Progenitor cell of endocrine pancreas (in vitro differentiated cells): ENCODE measurements around the gene SNAPC4. TPM values are rescaled to one million over a fixed set of nuclear protein-coding genes. Genes with fewer than 3 reads are reported as not detected.

ENCODE experiments used
- DNase-seq: peaks from one replicate; pipeline ENCODE4 v3.0.0; 2021; ENCODE audit warnings: low spot score; ENCODE audit not compliant: unreplicated experiment
- H3K27ac Mint-ChIP-seq: 2 replicates; pipeline ENCODE4 v1.8.0; 2021; ENCODE audit warnings: mild to moderate bottlenecking, moderate library complexity, mixed read lengths
- H3K27me3 Mint-ChIP-seq: 2 replicates; pipeline ENCODE4 v1.8.0; 2021; ENCODE audit warnings: mixed read lengths
- H3K36me3 Mint-ChIP-seq: 2 replicates; pipeline ENCODE4 v1.8.0; 2022; ENCODE audit warnings: mixed read lengths; ENCODE audit not compliant: insufficient read depth
- H3K4me1 Mint-ChIP-seq: 2 replicates; pipeline ENCODE4 v1.8.0; 2021; ENCODE audit warnings: low read depth, mixed read lengths
- H3K4me3 Mint-ChIP-seq: 2 replicates; pipeline ENCODE4 v1.8.0; 2021; ENCODE audit warnings: low read depth, mild to moderate bottlenecking, moderate library complexity, mixed read lengths
- H3K9me3 Mint-ChIP-seq: 2 replicates; pipeline ENCODE4 v1.8.0; 2021; ENCODE audit warnings: low read depth, mixed read lengths
- total RNA-seq: library from RNA; stranded (reverse); gene quantifications from 2 replicates; pipeline ENCODE4 v1.2.1, GENCODE V29; 2021
- TF ChIP-seq, protein P1 (sequence below): fragments of 200-600 bp; sonication (generic); IDR thresholded peaks from one replicate; pipeline ENCODE4 v1.5.0; 2021; ENCODE audit warnings: antibody characterized with exemption, mild to moderate bottlenecking; ENCODE audit not compliant: unreplicated experiment

SNAPC4 gene
- total RNA-seq, 1 donor from 2014 or later = 22.3 TPM

GRCh38 chr9:136419092-136419420 is 19.1 kb upstream of the SNAPC4 start:
- DNase-seq = no peak
- no peaks in the 10 kb centered on the region for H3K4me1 Mint-ChIP-seq
- H3K36me3 Mint-ChIP-seq = peaks cover 12% of the 10 kb centered on the region
- H3K27ac Mint-ChIP-seq = no peak overlapping the region
- H3K4me3 Mint-ChIP-seq = no peak overlapping the region
- no peaks in the 10 kb centered on the region for H3K9me3 Mint-ChIP-seq
- TF ChIP-seq, protein P1, sequence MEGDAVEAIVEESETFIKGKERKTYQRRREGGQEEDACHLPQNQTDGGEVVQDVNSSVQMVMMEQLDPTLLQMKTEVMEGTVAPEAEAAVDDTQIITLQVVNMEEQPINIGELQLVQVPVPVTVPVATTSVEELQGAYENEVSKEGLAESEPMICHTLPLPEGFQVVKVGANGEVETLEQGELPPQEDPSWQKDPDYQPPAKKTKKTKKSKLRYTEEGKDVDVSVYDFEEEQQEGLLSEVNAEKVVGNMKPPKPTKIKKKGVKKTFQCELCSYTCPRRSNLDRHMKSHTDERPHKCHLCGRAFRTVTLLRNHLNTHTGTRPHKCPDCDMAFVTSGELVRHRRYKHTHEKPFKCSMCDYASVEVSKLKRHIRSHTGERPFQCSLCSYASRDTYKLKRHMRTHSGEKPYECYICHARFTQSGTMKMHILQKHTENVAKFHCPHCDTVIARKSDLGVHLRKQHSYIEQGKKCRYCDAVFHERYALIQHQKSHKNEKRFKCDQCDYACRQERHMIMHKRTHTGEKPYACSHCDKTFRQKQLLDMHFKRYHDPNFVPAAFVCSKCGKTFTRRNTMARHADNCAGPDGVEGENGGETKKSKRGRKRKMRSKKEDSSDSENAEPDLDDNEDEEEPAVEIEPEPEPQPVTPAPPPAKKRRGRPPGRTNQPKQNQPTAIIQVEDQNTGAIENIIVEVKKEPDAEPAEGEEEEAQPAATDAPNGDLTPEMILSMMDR = no peak
- no peaks in the 10 kb centered on the region for H3K27me3 Mint-ChIP-seq

DNA sequence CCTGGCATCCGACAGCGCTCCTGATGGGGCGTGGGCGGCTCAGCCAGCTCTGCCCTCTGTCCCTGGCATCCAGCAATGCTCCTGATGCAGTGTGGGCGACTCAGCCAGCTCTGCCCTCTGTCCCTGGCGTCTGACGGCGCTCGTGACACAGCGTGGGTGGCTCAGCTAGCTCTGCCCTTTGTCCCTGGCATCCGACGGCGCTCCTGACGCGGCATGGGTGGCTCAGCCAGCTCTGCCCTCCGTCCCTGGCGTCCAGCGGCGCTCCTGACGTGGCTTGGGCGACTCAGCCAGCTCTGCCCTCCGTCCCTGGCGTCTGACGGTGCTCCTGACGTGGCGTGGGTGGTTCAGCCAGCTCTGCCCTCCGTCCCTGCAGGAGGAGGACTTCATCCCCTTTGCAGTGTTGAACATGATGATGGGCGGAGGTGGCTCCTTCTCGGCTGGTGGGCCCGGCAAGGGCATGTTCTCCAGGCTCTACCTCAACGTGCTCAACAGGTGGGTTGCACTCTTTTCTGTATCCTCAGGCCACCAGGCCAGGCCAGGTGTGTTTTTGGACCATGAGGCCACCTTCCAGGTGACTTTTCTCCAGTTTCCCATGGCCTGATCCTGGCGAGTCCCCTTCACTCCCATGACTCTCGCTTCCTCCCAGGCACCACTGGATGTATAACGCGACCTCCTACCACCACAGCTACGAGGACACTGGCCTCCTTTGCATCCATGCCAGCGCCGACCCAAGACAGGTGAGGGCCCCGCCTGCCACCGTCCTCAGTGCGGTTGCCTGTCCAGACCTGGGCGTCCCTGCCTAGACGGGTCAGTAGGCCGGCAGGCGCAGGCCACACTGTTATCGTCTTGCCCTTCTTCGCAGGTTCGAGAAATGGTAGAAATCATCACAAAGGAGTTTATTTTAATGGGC is 18.5 kb upstream of the SNAPC4 start:
- Mint-ChIP-seq H3K36me3 (peaks cover 15% of the 10 kb centered on the region), H3K4me1 (no peaks in the 10 kb centered on the region), H3K27ac (no peak overlapping the region), H3K27me3 (no peaks in the 10 kb centered on the region), H3K4me3 (no peak overlapping the region), H3K9me3 (no peaks in the 10 kb centered on the region)
- TF ChIP-seq, protein P1 = no peak
- no peak for DNase-seq

GRCh38 chr9:136416914-136417313 is 16.9 kb upstream of the SNAPC4 start:
- no peaks in the 10 kb centered on the region for H3K27me3 Mint-ChIP-seq
- peaks cover 15% of the 10 kb centered on the region for H3K36me3 Mint-ChIP-seq
- H3K9me3 Mint-ChIP-seq = no peaks in the 10 kb centered on the region
- TF ChIP-seq, protein P1 = no peak
- H3K4me1 Mint-ChIP-seq = no peaks in the 10 kb centered on the region
- H3K27ac Mint-ChIP-seq = no peak overlapping the region
- no peak for DNase-seq
- H3K4me3 Mint-ChIP-seq = no peak overlapping the region

DNA sequence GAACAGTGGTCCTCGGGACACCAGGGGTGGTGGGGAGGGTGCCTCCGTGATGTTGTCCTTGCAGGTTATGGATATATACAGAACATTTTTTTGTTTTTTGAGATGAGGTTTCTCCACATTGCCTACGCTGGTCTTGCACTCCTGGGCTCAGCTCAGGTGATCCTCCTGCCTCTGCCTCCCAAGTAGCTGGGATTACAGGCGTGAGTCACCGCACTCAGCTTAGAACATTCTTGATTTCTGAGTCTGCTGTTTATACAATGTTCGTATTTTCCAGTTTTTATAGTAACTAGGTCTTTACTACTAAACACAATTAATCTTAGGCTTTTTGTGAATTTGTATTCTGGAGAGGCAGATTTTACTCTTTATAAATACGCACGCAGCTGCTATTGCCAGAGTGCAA is 16.5 kb upstream of the SNAPC4 start:
- TF ChIP-seq, protein P1 = no peak
- Mint-ChIP-seq H3K27me3 (no peaks in the 10 kb centered on the region), H3K4me1 (peaks cover 2% of the 10 kb centered on the region), H3K36me3 (peaks cover 15% of the 10 kb centered on the region), H3K27ac (no peak overlapping the region), H3K4me3 (no peak overlapping the region), H3K9me3 (no peaks in the 10 kb centered on the region)
- DNase-seq = no peak

DNA sequence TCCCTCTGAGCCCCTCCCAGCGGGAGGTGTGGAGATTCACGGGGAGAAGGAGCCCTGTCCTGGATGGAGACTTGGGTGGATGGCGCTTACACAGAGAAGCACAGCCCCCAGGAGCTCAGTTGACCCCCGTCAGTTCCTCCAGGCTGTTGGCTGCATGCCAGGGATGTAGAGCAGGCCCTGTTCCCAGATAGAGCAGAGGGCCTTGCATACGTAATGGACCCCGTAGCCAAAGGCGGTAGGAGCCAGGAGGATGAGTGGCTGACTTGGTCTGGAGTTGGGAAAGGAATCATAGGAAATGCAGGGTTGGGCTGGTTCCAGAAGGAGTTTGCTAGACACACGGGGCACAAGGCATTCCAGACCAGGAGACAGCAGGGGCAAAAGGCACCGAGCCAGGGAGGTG is 13.0 kb upstream of the SNAPC4 start:
- DNase-seq = no peak
- H3K9me3 Mint-ChIP-seq = no peaks in the 10 kb centered on the region
- H3K4me3 Mint-ChIP-seq = no peak overlapping the region
- peaks cover 18% of the 10 kb centered on the region for H3K4me1 Mint-ChIP-seq
- H3K27ac Mint-ChIP-seq = no peak overlapping the region
- TF ChIP-seq, protein P1 = no peak
- H3K36me3 Mint-ChIP-seq = peaks cover 13% of the 10 kb centered on the region
- no peaks in the 10 kb centered on the region for H3K27me3 Mint-ChIP-seq
